GM18870 (cell line): ENCODE results near the gene DNASE1L2.

Source experiments
- ATAC-seq: cut with Tn5 transposase; IDR thresholded peaks from one replicate; pipeline ENCODE4 v1.9.1; 2021; ENCODE audit warnings: moderate library complexity; ENCODE audit not compliant: unreplicated experiment

The DNASE1L2 gene

GRCh38 chr16:2223221-2223941 is 12.9 kb upstream of the DNASE1L2 start, which contains the start of gene E4F1:
Gene E4F1 (plus strand): TSS chr16:2223591. CDS start chr16:2223614, 23 bp downstream.
- peak; percentile 85 for ATAC-seq

DNA sequence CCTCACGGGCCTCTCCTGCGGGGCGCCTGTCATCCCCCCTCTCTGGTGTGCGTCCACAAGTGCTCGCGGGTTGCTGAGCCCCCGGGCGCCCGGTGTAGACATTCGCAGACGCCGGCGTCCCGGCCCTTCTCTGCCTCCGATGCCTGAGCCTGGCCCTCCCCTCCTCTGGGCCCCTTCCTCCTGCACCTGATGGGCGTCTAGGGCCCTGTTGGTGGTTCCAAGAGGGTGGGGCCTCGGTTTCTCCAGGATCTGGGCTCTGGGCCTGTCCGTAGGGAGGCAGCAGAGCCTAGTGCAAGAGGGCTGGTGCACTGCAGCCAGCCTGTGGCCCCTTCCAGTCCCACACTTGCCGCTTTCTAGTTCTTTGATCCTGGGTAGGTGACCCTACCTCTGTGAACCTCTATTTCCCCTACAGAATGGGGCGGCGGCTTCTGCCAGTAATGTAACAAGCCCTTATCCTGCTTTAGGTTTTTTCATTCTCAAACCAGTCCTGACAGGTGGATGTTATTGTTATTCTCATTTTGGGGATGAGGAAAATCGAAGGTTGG is 12.2 kb upstream of the DNASE1L2 start:
- ATAC-seq: peak; percentile 19

DNA sequence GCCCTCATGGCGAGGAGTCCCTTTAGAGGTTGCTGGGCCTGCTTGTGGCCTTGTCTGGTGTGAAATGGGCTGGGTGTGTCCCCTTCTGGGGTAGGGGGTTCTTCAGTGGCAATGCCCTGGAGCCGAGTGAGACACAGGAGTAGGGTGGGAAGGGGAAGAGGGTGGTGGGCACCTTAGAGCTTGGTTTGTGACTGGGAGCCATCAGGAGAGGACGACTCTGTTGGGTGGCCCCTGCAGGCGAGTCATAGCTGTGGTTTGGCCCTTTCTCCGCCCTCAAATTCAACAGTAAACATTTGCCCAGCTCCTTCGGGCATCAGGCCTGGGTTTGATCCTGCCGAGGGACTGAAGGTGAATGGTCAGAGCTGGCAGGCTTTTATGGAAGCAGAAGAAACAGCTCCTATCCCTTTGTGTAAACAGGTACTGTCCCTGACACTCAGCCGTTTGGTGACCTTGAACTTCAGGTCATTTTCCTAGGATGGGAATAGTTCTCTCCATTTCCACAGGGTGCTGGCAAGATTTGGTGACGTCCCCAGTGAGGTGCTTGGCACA is 9.9 kb upstream of the DNASE1L2 start:
- no peak for ATAC-seq

DNA sequence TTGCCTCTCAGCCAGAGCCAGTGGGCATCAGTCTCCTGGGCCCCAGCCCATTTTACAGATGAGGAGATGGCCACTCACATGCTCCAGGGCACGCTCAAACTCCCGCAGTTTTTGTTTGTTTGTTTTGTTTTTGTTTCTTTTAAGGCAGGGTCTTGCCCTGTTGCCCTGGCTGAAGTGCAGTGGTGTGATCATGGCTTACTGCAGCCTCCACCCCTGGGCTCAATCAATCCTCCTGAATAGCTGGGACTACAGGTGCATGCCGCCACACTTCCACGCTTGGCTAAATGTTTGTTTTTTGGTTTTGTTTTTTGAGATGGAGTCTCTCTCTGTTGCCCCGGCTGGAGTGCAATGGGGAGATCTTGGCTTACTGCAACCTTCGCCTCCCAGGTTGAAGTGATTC is 9.3 kb upstream of the DNASE1L2 start:
- ATAC-seq: no peak

- ATAC-seq: no peak
Measured at GRCh38 chr16:2228161-2228824, 8.0 kb upstream of the DNASE1L2 start.

DNA sequence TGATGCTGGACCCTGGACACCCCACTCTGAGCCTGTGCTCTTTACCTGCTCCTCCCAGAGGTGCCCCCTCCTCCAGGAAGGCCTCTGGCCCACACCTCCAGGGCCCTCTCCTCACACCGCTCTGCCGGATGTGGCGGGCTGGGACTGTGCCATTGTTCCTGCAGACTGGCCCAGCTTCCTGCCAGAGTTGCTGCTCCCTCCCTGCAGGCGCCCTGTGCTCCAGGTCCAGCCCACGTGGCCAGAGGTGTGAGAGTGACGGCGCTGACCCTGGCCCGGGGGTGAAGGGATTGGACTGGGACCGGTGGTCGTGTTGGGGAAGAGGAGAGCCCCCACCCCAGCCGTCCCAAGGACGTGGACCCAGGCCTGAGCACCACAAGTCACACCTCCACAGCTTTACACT is 7.2 kb upstream of the DNASE1L2 start:
- ATAC-seq: no peak

DNA sequence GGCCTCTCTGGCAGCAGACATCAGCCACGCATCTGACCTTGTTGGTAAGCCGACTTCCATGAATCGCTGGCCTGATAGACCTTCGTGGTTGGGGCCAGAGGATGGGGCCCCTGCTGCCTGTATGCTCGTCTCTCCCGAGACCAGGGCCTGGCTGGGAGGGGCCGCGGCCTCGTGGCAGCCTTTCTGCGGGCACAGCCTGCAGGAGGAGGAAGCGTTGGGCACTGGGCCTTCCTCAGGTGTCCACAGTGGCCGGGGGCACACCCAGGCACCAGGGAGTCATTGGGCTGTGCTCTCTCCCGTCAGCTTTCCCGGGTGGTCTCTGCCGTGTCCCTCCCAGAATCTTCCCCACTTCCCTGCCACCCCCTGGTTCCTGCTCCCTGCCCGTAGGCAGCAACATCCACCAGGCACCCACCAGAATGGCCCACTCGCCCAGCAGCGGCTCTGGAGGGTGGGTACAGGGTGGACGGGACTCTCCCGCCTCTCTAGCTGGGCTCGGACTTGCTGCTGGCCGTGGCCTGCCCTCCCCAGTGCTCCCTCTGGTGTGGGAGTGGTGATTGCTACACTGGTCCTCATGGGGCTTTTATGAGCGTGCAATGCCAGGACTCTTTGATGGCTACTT is 6.5 kb upstream of the DNASE1L2 start:
- ATAC-seq: no peak

DNA sequence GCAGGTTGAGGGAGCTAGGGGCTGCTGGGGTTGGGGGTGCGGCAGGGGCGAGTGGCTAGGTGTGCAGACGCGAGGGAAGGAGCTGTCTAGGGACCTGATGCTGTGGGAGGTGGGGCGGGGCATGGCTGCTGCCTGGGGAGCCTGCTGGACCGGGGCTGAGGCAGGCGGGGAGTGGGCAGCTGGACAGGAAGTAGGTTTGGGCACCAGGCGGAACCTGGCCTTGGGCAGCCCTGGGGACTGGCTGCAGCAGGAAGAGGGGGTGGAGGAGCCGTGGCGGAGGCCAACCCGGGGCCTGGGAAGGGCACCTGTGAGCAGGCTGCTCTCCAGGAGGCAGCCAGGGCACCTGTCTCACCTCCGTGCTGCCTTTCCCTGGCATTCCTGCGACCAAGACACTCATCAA is 5.9 kb upstream of the DNASE1L2 start:
- no peak for ATAC-seq

GRCh38 chr16:2231016-2231931 is 5.0 kb upstream of the DNASE1L2 start:
- ATAC-seq: no peak

DNA sequence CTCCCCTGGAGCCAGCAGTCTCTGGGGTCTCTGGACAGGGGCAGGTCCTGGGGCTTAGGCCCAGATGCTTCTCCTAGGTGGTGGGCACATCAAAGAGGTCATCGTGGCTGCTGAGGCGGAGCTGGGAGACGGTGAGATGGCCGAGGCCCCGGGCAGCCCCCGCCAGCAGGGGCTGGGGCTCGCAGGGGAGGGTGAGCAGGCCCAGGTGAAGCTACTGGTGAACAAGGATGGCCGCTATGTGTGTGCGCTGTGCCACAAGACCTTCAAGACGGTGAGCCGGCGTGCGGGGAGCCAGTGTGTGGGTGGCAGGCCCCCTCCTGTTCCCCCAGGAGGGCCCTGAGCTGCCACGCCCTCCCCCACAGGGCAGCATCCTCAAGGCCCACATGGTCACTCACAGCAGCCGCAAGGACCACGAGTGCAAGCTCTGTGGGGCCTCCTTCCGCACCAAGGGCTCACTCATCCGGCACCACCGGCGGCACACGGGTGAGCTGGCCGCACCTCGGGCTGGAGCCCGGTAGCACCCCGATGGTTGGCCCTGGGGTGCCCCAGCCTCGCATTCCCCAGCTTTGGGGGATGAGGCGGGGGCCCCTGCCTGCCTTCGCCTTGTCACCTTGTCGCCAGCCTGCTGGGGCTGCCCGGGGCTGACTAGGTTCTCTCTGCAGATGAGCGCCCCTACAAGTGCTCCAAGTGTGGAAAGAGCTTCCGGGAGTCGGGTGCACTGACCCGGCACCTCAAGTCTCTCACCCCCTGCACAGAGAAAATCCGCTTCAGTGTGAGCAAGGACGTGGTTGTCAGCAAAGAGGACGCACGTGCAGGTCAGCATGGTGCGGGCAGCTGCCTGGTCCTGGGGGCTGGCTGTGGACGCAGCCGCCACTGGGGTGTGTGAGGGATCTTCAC is 3.9 kb upstream of the DNASE1L2 start:
- ATAC-seq: no peak

GRCh38 chr16:2233046-2233775 is 3.0 kb upstream of the DNASE1L2 start:
- no peak for ATAC-seq

GRCh38 chr16:2233872-2234812 is 2.1 kb upstream of the DNASE1L2 start:
- no peak for ATAC-seq

DNA sequence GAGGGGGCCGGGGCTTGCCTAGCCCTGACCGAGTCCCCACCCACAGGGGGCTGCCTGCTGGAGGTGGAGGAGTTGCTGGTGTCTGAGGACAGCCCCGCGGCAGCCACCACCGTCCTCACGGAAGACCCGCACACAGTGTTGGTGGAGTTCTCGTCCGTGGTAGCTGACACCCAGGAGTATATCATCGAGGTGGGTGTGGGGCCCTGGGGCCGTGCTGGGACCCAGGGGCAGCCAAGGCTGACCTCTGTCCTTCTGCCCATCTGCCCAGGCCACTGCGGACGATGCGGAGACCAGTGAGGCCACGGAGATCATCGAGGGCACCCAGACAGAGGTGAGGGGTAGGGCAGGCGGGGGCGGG is 1.5 kb upstream of the DNASE1L2 start:
- no peak for ATAC-seq

DNA sequence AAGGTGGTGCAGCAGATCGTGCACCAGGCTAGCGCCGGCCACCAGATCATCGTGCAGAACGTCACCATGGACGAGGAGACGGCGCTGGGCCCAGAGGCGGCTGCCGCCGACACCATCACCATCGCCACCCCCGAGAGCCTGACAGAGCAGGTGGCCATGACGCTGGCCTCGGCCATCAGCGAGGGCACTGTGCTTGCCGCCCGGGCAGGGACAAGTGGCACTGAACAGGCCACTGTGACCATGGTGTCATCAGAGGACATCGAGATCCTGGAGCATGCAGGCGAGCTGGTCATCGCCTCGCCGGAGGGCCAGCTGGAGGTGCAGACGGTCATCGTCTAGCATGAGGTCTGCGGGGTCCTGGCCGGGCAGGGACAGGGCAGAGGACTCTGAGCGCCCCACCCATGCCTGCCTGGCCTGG is 1.0 kb upstream of the DNASE1L2 start:
- ATAC-seq: no peak

GRCh38 chr16:2235695-2236336 is 428 bp upstream of the DNASE1L2 start:
- no peak for ATAC-seq

DNA sequence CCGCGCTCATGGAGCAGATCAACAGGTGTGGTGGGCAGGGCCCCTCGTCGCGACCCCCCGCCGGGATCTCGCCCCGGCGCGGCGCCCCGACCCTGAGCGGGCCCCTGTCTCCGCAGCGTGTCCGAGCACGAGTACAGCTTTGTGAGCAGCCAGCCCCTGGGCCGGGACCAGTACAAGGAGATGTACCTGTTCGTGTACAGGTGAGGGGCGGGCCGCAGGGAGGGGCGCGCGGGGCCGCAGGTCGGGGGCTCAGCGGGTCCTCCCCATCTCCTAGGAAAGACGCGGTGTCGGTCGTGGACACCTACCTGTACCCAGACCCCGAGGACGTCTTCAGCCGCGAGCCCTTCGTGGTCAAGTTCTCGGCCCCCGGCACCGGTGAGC is 848 bp downstream of the DNASE1L2 start:
- no peak for ATAC-seq

- ATAC-seq: no peak
Measured at GRCh38 chr16:2237493-2238149, 1.4 kb downstream of the DNASE1L2 start.
